ENCODE data around the gene CENPH.

GRCh38 chr5:69140827-69141226 lies 48.6 kb upstream of the CENPH start:
- TF ChIP-seq POLR2A (IDR thresholded peaks at IDR 0.05): no peak
- TF ChIP-seq, protein P1, sequence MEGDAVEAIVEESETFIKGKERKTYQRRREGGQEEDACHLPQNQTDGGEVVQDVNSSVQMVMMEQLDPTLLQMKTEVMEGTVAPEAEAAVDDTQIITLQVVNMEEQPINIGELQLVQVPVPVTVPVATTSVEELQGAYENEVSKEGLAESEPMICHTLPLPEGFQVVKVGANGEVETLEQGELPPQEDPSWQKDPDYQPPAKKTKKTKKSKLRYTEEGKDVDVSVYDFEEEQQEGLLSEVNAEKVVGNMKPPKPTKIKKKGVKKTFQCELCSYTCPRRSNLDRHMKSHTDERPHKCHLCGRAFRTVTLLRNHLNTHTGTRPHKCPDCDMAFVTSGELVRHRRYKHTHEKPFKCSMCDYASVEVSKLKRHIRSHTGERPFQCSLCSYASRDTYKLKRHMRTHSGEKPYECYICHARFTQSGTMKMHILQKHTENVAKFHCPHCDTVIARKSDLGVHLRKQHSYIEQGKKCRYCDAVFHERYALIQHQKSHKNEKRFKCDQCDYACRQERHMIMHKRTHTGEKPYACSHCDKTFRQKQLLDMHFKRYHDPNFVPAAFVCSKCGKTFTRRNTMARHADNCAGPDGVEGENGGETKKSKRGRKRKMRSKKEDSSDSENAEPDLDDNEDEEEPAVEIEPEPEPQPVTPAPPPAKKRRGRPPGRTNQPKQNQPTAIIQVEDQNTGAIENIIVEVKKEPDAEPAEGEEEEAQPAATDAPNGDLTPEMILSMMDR (IDR thresholded peaks at IDR 0.05): no peak

All from Peyer's patch (tissue), 4 donors.